Measurements from ENCODE around the gene SEC31A.
"Not testable (repeated sequence)": the region's sequence is repeated elsewhere in the genome, so short reads cannot be mapped to it uniquely, and the experiment has no call there.

The SEC31A gene, protein sequence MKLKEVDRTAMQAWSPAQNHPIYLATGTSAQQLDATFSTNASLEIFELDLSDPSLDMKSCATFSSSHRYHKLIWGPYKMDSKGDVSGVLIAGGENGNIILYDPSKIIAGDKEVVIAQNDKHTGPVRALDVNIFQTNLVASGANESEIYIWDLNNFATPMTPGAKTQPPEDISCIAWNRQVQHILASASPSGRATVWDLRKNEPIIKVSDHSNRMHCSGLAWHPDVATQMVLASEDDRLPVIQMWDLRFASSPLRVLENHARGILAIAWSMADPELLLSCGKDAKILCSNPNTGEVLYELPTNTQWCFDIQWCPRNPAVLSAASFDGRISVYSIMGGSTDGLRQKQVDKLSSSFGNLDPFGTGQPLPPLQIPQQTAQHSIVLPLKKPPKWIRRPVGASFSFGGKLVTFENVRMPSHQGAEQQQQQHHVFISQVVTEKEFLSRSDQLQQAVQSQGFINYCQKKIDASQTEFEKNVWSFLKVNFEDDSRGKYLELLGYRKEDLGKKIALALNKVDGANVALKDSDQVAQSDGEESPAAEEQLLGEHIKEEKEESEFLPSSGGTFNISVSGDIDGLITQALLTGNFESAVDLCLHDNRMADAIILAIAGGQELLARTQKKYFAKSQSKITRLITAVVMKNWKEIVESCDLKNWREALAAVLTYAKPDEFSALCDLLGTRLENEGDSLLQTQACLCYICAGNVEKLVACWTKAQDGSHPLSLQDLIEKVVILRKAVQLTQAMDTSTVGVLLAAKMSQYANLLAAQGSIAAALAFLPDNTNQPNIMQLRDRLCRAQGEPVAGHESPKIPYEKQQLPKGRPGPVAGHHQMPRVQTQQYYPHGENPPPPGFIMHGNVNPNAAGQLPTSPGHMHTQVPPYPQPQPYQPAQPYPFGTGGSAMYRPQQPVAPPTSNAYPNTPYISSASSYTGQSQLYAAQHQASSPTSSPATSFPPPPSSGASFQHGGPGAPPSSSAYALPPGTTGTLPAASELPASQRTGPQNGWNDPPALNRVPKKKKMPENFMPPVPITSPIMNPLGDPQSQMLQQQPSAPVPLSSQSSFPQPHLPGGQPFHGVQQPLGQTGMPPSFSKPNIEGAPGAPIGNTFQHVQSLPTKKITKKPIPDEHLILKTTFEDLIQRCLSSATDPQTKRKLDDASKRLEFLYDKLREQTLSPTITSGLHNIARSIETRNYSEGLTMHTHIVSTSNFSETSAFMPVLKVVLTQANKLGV

DNA sequence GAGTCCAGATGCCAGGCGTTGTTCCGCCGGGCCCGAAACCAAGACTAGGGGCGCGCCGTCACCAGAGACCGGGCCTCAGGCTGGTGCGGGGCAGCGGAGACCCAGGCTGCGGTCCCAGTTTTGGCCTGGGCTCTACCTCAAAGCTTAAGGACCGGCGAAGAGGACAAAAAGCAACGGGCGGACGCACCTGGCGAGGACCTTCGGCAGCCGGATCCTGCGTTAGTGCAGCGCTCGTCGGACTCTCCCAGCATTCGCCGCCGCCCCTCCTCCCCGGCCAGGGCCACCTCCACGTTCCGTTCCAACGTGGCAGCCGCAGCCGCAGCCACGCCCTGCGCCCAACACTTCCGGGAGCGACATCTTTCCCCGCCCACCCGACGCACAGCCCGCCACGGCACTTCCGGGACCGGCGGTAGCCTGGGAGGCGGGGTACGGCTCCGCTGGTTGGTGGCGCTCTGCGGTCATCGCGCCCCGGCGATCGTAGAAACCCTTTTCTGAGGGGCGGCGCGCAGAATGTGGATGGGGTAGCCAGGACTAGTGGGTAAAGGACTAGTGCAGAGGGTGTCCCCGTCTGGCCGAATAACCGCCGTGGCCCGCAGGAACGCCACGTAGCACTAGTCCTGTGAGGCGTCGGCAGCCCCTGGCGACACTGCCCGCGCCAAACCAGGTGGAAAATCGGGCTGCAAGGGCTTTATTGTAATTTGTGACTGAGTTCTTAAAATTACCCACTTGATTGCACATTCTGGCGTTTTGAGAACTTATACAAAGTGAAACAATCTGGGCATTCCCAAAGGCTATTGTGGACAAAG is at the start of gene SEC31A:
Gene SEC31A (minus strand): TSS at position 253 of the 806 bp plus-strand sequence. CDS start 9,217 bp downstream, outside the sequence.
- peak; percentile 82 for DNase-seq

DNA sequence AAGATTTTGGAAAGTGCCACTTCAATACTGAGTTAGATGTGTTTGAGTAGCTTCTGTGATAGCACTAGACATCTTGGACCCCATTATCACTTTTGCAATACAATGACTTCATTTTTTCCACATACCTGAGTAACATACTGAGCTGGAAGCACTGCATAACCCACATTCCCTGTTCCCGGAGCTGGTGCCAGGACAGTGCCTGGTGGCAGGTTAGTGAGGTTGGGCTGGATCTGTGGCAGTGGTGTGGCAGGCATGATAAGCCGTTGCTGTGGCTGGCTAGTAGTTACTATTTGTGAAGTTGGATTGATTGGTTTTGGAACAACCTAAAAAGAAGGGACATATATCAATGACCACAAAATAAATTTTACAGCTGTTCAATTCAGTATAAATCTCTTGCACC is 48.5 kb upstream of the SEC31A start:
- no peak for DNase-seq

DNA sequence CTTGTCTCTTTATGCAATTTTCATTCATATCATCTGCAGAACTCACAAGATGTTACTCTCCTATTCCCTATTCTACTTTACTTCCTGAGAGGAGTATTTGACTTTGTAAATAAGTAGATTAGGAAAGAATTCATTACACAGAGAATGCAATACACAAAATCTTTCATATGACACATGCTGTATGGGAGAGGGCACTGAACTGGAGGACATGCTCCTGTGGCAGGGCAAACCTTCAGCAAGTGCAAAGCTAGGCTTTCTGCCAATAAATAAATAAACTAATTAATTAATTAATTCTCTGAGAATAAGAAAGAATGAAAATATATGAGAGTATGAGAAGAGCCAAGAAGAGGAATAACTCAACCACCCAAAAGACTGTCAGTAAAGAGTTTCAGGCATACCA is 43.5 kb upstream of the SEC31A start:
- no peak for DNase-seq

- no peak for DNase-seq
Measured at GRCh38 chr4:82930848-82931755, 40.1 kb upstream of the SEC31A start.

GRCh38 chr4:82921795-82922194 is 30.8 kb upstream of the SEC31A start:
- DNase-seq: no peak

DNA sequence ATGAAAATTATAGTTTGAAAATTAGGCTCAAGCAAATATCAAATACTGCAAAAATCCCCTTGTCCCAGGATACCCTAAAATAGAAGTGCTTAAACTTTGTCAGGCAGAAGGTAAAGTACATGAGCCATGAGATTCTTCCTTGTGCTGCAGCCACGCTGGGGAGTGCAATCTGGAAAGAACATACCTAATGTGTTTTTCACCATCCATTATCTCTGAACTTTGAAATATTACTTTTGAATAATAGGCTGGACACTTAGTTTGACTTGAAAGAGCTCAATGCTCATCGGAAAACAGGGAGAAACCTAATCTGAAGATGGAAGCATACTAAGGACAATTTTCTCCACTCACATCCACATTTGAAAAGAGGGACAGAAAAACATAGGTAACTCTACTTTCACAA is 28.4 kb upstream of the SEC31A start:
- DNase-seq: no peak

- no peak for DNase-seq
Measured at GRCh38 chr4:82918091-82918490, 27.1 kb upstream of the SEC31A start.

- not testable (repeated sequence) for DNase-seq
Measured at GRCh38 chr4:82913968-82914367, 23.0 kb upstream of the SEC31A start.

DNA sequence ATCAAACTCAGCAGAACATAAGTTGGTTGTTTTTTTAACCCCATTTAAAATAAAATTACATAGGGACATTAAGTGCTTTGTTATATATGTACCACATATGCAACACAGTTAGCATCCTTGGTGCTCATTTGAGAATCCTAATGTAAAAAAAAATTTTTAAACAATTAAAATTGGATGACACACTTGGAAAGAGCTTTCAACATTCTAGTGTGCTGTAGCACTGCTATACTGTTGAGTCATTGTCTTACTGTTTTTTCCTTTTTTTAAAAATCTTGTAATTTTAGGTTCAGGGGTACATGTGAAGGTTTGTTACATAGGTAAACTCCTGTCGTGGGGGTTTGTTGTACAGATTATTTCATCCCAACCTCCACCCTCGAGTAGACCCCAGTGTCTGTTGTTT is 22.4 kb upstream of the SEC31A start:
- no peak for DNase-seq

DNA sequence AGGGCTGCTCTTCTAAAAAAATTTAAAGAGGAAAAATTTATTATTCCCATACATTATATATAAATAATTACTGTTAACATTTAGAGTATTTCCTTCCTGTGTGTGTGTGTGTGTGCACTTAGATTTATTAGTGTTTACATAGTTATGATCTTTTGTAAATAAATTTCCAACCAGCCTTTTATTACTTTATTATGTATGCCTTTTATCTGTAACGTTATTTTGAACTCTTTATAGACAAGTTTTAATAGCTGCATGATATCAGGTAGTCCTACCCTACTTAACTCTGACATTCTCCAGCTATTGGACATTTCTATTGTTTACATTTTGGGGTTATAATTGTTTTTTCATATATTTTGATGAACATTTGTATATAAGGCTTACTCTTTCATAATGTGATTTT is 18.4 kb upstream of the SEC31A start:
- DNase-seq: no peak

DNA sequence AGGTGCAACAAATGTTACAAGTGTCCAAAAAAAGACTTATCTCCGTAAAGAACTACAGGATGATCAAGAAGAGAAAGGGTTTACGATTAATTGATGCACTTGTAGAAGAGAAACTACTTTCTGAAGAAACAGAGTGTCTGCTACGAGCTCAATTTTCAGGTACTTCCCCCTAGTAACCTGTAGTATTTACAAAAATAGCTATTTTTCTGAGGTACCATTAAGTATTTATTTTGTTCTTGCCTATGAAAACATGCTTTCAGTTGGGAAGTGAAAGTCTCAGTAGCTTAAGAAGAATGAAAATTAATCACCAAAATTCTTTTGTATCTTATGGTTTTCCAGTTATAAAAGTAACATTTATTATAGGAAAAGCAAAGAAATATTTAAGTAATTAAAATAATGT is 15.5 kb upstream of the SEC31A start:
- no peak for DNase-seq

DNA sequence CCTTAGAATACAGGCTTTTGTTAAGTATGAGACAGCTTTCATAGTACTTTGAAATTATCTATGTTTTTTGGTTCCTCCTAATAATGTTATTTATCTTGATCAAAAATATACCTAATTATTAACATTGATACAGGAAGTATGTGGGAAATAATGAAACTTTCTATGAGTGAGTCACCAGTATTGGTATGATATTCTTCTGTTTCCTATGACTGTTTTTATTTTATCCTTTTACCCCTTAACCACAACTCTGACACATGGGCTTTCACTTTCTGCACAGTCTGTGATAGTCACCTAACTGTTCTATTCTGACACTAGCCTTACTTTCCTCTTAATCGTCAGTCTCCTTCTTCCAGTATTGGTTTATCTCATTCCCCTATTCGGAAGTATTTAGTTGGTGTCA is 14.3 kb upstream of the SEC31A start:
- no peak for DNase-seq

- no peak for DNase-seq
Measured at GRCh38 chr4:82903737-82904136, 12.8 kb upstream of the SEC31A start.

- DNase-seq: no peak
Measured at GRCh38 chr4:82901183-82901718, 10.3 kb upstream of the SEC31A start.

GRCh38 chr4:82900411-82901182 is 9.6 kb upstream of the SEC31A start, which contains the start of gene THAP9:
THAP9 (plus strand) TSS chr4:82900735; CDS start chr4:82900803, 68 bp downstream.
- DNase-seq: peak; percentile 92

GRCh38 chr4:82900066-82900410 is 9.1 kb upstream of the SEC31A start:
- DNase-seq: no peak

DNA sequence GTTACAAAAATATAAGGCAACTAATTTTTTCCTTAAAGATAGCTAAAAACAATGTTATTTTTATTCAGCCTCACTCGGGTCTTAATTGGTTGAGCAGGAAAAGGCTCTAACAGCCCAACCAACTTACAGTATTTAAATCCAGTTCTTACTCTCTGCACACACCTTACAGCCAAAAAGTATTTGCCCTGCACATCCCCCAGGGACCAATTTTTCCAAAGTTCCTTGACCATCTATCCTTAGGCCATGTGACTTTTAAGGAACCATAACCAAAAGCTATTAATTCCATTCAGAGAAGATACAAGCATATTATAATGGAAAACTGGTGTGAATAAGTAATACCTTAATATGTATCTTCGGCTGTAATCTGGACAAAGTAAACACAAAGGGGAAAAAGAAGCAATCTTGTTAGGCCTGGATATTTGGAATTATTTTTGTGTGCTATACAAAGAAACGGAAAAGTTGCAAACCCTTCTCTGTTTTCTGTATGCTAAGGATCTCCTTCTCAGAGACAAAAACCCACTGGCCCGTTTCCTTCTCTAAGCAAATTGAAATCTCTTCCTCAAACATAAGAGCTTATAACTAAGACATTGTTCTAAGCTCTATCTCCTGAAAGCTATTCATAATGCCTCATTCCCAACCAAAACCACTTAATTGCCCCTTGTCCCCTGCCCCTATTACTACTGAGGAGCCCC is 8.6 kb upstream of the SEC31A start:
- no peak for DNase-seq

GRCh38 chr4:82898322-82899243 is 7.6 kb upstream of the SEC31A start:
- no peak for DNase-seq
